Hematopoietic multipotent progenitor cell treated with erythropoietin and hydrocortisone succinate and interleukin-3 and kit ligand, for 6 days (in vitro differentiated cells): ENCODE results near the gene TFCP2.

ENCODE experiments used
- DNase-seq: peaks from one replicate; pipeline ENCODE4 v3.0.0-alpha.2; 2015

TFCP2 gene

DNA sequence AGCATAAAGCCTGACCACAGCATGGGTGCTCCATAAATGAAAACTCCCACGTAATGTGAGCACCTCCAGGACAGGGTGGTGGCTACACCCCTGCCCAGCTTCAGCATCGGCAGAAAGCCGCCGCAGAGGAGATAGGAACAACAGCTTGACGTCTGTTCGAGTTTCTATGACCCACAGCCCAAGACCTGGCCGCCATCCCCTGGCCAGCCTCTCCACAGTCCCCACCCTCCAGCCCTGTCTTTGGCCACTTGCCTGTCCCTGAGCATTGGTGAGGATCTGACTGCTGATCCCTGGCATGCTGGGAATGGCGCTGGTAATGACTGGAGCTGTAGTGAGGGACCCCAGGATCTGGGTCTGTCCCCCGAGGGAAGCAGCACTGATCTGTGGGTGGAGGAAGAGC lies 23.6 kb upstream of the TFCP2 start:
- no peak for DNase-seq

- no peak for DNase-seq
Observed at GRCh38 chr12:51195841-51196240, 22.9 kb upstream of the TFCP2 start.

DNA sequence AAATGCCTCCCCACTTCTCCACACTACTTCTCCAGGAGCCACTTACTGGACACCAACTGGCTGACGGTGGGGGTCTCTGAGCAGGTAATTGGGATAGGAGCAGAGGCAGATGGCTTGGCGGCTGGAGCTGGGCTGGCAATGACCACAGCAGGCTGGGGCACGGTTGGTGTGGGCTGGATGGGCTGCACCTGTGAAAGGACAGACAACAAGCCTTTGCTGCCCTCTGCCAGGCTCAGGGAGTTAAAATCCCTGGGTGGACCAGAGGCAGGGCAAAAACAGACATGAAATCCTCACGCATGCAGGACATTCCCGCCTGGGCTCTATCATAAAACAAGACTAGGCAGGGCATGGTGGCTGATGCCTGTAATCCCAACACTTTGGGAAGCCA lies 19.3 kb upstream of the TFCP2 start:
- no peak for DNase-seq

GRCh38 chr12:51191516-51192283 lies 18.8 kb upstream of the TFCP2 start:
- DNase-seq: no peak

DNA sequence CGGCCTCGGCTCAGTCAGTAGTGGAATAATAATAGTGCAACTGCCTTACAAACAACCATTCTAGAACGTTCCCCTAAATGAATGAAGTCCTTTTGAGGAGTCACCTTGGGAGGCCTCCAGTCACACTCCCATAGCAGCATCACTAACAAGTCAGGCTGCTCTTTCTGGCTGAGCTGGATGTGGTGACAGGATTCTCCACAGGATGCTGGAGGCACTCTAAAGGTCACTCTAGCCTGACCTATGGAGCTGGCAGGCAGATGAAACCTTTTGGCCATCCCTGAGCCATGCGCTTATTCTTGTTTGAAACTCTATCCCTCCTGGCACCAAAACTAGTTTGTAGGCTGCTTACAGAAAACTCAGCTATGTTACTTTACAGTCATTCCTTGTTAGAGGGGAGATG lies 17.9 kb upstream of the TFCP2 start:
- no peak for DNase-seq

DNA sequence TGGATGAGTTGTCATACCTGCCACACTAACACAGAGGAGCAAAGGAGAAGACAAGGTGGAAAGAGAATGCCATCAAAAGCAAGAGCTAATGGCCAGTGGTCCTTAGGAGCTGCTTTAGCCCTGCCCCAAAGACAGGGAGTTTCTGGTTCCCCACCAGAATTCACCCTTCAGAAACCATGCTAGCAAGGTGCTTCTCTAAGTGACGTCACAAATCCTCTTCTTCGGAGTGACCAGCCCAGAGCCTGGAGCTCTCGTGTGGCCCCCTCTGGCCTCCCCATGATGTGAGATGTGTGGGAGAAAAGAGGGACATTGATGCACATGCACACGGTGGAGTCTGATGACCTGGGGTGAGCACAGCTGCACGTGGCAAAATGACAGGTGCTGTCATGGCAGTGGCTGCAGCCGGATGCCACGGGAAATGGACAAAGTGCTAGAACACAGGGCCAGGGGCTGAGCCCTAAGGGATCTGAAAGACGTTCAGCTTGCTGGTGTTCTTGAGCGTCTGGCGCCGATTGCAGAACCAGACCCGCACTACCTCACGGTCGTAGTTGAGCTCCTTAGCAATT lies 16.9 kb upstream of the TFCP2 start:
- DNase-seq: no peak

GRCh38 chr12:51188359-51189051 lies 15.6 kb upstream of the TFCP2 start:
- no peak for DNase-seq

DNA sequence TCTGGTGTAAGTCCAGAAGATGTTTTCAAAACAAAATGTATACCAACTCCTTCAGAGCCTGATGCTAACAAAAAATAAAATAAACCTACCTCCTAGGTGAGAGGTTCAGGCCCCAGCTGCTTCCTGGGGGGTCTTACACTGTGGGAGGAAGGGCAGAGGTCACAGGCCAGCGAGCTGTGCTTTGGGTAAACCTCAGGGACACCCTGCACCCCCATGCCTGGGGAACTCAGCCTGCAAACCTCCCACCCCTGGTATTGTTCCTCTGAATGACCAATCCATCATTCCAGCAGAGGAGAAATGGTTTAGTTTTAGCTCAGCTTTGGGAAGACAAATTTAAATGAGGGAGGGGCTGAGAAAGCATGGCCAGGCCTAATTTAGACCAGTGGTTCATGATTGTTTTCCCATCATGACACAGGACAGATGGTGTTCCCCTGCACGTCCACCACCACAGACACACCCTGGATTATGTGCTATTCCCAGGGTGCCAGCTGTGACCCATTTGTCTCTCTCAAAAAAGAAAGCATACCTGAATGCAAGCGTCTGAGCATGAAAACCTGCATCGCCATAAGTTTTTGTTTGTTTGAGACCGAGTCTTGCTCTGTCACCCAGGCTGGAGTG lies 14.5 kb upstream of the TFCP2 start:
- no peak for DNase-seq

GRCh38 chr12:51186465-51187085 lies 13.6 kb upstream of the TFCP2 start:
- DNase-seq: no peak

- DNase-seq: no peak
Observed at GRCh38 chr12:51185171-51185717, 12.3 kb upstream of the TFCP2 start.

- peak; percentile 39 for DNase-seq
Observed at GRCh38 chr12:51183816-51184215, 10.9 kb upstream of the TFCP2 start.

DNA sequence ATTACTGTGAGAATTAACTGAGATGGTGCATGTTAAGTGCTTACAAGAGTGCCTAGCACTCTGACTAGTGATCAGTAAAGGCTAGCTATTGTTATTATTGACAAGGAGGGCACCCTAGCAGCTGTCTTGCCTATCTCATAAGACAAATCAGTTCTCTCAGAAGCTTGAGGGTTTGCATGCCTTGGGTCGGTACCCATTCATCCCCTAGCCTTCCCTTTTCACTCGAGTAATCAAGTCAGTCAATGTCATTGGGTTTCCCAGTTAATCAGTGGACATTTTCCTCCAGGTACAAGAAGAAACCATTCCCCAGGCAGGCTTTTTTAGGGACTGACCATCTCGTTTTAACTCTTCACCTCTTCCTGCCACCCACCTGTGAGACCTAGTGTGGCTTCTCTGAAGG lies 10.4 kb upstream of the TFCP2 start:
- no peak for DNase-seq

GRCh38 chr12:51181558-51181957 lies 8.6 kb upstream of the TFCP2 start:
- no peak for DNase-seq

- DNase-seq: no peak
Observed at GRCh38 chr12:51177897-51178296, 5.0 kb upstream of the TFCP2 start.

GRCh38 chr12:51174501-51174900 lies 1.6 kb upstream of the TFCP2 start:
- DNase-seq: peak; percentile 27

DNA sequence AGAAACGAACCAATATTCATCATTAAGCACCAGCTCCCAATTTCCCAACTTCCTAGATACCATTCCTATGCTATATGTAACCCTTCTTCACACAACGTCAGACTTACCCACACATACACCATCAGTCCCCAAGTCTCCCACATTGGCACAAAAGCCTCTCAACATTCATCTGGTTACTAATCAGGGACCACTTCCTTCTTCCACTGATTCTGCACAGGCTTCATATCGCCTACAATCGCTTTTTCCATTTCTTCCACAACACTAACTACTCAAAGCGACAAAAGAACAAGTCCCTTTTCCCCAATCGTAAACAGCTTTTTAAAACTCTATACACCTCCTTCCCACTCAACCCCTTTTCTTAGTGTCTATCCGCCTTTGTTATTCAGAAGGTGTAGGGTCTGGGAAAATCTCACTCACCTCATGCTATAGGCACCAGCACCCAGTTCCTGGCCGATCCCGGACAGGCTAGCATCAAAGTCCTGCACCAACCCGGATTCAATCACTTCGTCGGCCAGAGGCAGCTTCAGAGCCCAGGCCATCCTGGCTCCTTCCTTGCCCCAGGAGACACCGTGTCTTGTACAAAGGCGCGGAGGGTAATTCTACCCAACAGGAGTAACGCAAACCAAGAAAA lies 936 bp downstream of the TFCP2 start:
- peak; percentile 39 for DNase-seq

- DNase-seq: no peak
Observed at GRCh38 chr12:51163795-51164194, 9.1 kb downstream of the TFCP2 start.

- no peak for DNase-seq
Observed at GRCh38 chr12:51162217-51162616, 10.7 kb downstream of the TFCP2 start.

- peak; percentile 67 for DNase-seq
Observed at GRCh38 chr12:51160814-51161459, 12.0 kb downstream of the TFCP2 start.

- DNase-seq: no peak
Observed at GRCh38 chr12:51156245-51156765, 16.6 kb downstream of the TFCP2 start.

DNA sequence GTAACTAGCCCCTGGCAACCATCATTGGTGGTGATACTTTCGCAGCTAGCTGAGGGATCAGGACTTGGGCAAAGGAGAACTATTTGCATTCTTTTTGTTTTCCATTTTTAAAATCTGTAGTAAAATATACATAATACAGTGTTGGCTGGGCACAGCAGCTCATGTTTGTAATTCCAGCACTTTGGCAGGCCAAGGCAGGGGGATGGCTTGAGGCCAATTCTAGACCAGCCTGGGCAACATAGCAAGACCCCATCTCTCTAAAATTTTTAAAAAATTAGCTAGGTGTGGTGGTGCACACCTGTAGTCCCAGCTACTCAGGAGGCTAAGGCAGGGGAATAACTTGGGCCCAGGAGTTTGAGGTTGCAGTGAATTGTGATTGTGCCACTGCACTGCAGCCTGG lies 20.0 kb downstream of the TFCP2 start:
- DNase-seq: no peak

GRCh38 chr12:51150777-51151176 lies 22.2 kb downstream of the TFCP2 start:
- DNase-seq: no peak
